ENCODE measurements around the gene GRK5.

GRCh38 chr10:119211625-119212441 lies 4.5 kb downstream of the GRK5 start:
- TF ChIP-seq CTCF (IDR thresholded peaks at IDR 0.05; ENCODE audit: insufficient read depth, low read length, poor library complexity, severe bottlenecking), result no peak
- no peak for TF ChIP-seq EZH2phosphoT487 (conservative IDR thresholded peaks at IDR 0.05; ENCODE audit: low read length)
